Erythroblast (primary cell): ENCODE measurements around the gene PASK.

Experiments used
- GATA1 ChIP-seq: IDR thresholded peaks from 2 replicates; pipeline ENCODE4 v1.6.1; 2011; ENCODE audit warnings: low read depth, mild to moderate bottlenecking, control low read depth, low read length, moderate library complexity
- POLR2A ChIP-seq: IDR thresholded peaks from 2 replicates; pipeline ENCODE4 v1.6.1; 2011; ENCODE audit warnings: mild to moderate bottlenecking, low read length

GRCh38 chr2:241064008-241064801, 85.1 kb downstream of the PASK start:
- TF ChIP-seq POLR2A (no peak), GATA1 (no peak)
